Ovary (tissue), 3 donors: ENCODE data around the gene INHBC.

ENCODE experiments used
- CTCF ChIP-seq, 3 donors: fragments of 450-650 bp in 2 of 3; fragments of 200-600 bp in 1 of 3; IDR thresholded peaks; one replicate each; pipeline versions ENCODE4 v1.5.1 to v1.8.0; 2016 to 2022; ENCODE audit warnings: antibody characterized with exemption in 3 of 3, mild to moderate bottlenecking in 1 of 3
- POLR2A ChIP-seq: fragments of 450-650 bp; IDR thresholded peaks from one replicate; pipeline ENCODE4 v1.6.1; 2017; ENCODE audit warnings: antibody characterized with exemption, mild to moderate bottlenecking, moderate library complexity
- donor health status: DM: no; HTN: no; CAD: no.

- no peak for TF ChIP-seq POLR2A
- no peak for TF ChIP-seq CTCF (IDR thresholded peaks at IDR 0.05)
These were observed 709 bp downstream of the INHBC start for GRCh38 chr12:57435293-57435692.
